Measurements from ENCODE around the gene FBXO44. TPM values are rescaled to one million over a fixed set of nuclear protein-coding genes. Genes with fewer than 3 reads are reported as not detected.
A peak's percentile ranks its signal among the peaks of the same experiment; 100 is the strongest.

Gene FBXO44
- total RNA-seq, 1 donor from 2014 or later, result 7.9 TPM

- no peak for DNase-seq (ENCODE audit: low spot score)
Observed at GRCh38 chr1:11639372-11639771, 15.3 kb upstream of the FBXO44 start.

- DNase-seq (ENCODE audit: low spot score), result no peak
Observed at GRCh38 chr1:11640101-11640500, 14.6 kb upstream of the FBXO44 start.

- DNase-seq (ENCODE audit: low spot score), result no peak
Observed at GRCh38 chr1:11640944-11641343, 13.7 kb upstream of the FBXO44 start.

- no peak for DNase-seq (ENCODE audit: low spot score)
Observed at GRCh38 chr1:11641776-11642305, 12.8 kb upstream of the FBXO44 start.

- peak; percentile 50 for DNase-seq (ENCODE audit: low spot score)
Observed at GRCh38 chr1:11642418-11643017, 12.2 kb upstream of the FBXO44 start.

GRCh38 chr1:11643782-11644181 is 10.9 kb upstream of the FBXO44 start:
- DNase-seq (ENCODE audit: low spot score), result no peak

GRCh38 chr1:11645270-11645669 is 9.4 kb upstream of the FBXO44 start:
- DNase-seq (ENCODE audit: low spot score), result no peak

- DNase-seq (ENCODE audit: low spot score), result peak; percentile 66
Observed at GRCh38 chr1:11645670-11646265, 8.9 kb upstream of the FBXO44 start.

- no peak for DNase-seq (ENCODE audit: low spot score)
Observed at GRCh38 chr1:11646317-11646716, 8.4 kb upstream of the FBXO44 start.

- DNase-seq (ENCODE audit: low spot score), result no peak
Observed at GRCh38 chr1:11647333-11647732, 7.3 kb upstream of the FBXO44 start.

GRCh38 chr1:11648039-11648438 is 6.6 kb upstream of the FBXO44 start:
- no peak for DNase-seq (ENCODE audit: low spot score)

GRCh38 chr1:11648732-11649158 is 5.9 kb upstream of the FBXO44 start:
- DNase-seq (ENCODE audit: low spot score), result no peak

GRCh38 chr1:11649237-11649623 is 5.4 kb upstream of the FBXO44 start:
- DNase-seq (ENCODE audit: low spot score), result no peak

- DNase-seq (ENCODE audit: low spot score), result no peak
Observed at GRCh38 chr1:11649624-11650330, 4.9 kb upstream of the FBXO44 start.

- peak; percentile 32 for DNase-seq (ENCODE audit: low spot score)
Observed at GRCh38 chr1:11650331-11650991, 4.2 kb upstream of the FBXO44 start.

GRCh38 chr1:11651017-11651416 is 3.7 kb upstream of the FBXO44 start:
- DNase-seq (ENCODE audit: low spot score), result no peak

- no peak for DNase-seq (ENCODE audit: low spot score)
Observed at GRCh38 chr1:11652203-11652780, 2.4 kb upstream of the FBXO44 start.

GRCh38 chr1:11653101-11653860 is 1.4 kb upstream of the FBXO44 start:
- DNase-seq (ENCODE audit: low spot score), result peak; percentile 26

GRCh38 chr1:11653861-11654136 is 878 bp upstream of the FBXO44 start:
- no peak for DNase-seq (ENCODE audit: low spot score)

GRCh38 chr1:11654939-11655808 is 497 bp downstream of the FBXO44 start:
- DNase-seq (ENCODE audit: low spot score), result no peak

Measured in umbilical cord (tissue), 2 donors.